Activated gamma-delta T cell (primary cell): ENCODE data around the gene DRAM1.
"Not testable (repeated sequence)": the region's sequence is repeated elsewhere in the genome, so short reads cannot be mapped to it uniquely, and the experiment has no call there.

Experiments
- DNase-seq: peaks from one replicate; lab custom pipeline; 2025; lab: John Stamatoyannopoulos, UW

The DRAM1 gene

DNA sequence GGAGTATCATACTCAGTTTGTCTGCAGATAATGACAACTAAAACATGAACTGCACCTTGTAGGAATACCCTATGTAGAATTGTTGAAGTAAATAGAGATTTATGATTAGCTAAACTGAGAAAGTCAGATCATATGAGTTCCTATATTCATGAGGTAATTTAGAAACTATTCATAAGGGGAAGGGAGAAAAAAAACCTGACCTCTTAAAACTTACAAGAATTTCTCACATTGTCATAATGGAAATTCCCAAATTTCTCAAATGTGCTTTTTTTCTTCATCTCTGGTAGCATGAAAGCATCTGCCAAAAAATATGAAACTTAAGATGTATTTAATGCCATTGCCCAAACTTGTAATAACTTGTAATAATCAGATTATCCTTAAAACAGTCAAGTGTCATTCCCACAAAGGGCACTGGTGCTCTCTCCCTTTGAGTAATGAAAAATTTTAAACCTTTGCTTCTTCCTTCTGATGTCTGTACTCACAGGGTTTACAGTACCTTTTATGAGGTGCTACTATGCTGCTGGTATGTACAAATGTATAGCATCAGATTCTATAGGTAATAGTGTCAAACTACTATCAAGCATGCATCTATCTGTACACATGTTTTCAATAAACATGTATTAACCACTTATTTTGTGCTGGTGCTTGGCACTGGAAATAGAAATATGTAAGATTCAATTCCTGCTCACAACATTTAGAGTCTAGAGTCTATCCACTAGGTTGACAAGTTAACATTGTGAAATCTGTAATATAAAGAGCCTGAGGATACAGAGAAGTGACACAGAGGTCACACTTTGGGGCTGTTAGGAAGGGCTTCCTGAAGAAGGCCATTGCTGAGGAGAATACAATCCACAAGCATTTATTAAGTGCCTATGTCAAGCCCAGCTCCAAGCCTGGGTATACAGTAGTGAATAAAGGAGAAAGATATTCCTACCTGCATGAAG, 17.4 kb upstream of the DRAM1 start:
- no peak for DNase-seq

DNA sequence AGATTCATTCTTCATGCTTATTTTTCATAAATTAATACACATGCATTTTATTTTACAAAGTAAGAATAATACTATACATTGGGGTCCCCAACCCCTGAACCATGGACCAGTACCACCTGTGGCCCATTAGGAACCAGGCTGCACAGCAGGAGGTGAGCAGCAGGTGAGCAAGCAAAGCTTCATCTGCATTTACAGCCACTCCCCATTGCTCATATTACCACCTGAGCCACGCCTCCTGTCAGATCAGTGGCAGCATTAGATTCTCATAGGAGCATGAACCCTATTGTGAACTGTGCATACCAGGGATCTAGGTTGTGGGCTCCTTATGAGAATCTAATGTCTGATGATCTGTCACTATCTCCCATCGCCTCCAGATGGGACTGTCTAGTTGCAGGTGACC, 15.7 kb upstream of the DRAM1 start:
- not testable (repeated sequence) for DNase-seq

DNA sequence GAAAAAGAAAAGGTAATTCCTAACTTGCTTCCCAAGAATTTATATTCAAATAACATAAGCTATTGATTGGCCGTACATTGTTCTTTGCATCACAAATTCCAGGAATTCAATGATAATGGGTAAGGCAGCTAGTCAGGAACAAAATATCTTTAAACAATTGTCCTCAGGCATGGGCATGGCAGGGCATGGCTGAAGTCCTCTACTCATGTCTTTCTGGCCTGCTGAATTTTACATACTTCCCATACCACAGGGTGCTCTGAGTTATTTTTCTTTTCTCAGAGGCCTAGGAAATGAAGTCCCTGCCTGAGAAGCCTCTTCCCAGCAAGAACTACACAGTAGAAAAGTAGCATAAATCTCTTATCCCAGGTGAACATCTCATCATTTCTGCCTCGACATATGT, 15.1 kb upstream of the DRAM1 start:
- DNase-seq: no peak

DNA sequence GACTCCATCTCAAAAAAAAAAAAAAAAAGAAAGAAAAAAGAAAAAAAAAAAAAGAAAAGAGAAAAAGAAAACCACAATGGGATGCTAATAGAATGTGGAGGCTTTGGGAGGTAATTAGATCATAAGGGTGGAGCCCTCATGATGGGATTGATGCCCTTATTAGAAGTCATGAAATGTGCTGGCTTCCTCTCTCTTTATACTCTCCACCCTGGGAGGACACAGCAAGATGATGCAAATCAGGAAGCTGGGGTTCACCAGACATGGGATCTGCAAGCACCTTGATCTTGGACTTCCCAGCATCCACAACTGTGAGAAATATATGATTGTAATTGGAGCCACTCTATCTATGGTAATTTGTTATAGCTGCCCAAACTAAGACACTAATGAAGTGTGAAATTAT, 13.4 kb upstream of the DRAM1 start:
- DNase-seq: no peak

GRCh38 chr12:101866615-101867373, 10.6 kb upstream of the DRAM1 start:
- DNase-seq: no peak

DNA sequence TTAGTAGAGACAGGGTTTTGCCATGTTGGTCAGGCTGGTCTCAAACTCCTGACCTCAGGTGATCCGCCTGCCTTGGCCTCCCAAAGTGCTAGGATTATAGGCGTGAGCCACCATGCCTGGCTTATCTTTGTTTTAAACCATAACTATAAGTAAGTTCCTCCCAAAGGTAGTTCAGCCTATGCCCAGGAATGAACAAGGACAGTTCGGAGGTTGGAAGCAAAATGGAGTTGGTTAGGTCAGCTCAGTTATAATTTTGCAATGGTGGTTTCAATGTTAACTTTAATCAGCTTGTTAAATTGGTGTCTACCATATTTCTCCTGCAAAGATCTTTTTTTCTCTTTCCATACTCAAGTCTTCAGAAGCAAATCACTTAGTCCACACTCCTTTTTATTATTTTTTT, 9.8 kb upstream of the DRAM1 start:
- DNase-seq: not testable (repeated sequence)

DNA sequence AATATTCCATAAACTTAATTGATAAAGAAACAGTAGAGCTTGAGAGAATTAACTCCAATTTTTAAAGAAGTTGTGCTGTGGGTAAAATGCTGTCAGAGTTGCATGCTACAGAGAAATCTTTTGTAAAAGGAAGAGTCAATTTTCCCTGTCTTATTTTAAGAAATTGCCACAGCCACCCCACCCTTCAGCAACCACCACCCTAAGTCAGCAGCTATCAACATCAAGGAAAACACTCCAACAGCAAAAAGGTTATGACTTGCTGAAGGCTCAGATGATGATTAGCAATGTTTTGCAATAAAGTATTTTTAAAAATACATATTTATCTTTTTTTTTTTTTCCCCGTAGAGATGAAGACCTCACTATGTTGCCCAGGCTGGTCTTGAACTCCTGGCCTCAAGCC, 6.5 kb upstream of the DRAM1 start:
- no peak for DNase-seq

DNA sequence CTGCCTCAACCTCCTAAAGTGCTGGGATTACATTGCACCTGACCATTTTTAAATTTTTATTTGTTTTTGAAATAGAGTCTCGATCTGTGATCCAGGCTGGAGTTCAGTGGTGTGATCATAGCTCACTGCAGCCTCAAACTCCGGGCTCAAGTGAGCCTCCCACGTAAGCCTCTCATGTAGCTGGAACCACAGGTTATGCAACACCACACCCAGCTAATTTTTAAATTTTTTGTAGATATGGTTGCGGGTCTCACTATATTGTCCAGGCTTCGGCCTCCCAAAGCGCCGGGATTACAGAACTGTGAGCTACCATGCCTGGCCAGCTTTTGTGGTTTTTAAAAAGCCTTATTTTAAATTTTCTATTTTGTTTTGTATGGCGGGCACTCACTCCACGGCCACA, 2.2 kb upstream of the DRAM1 start:
- DNase-seq: no peak

DNA sequence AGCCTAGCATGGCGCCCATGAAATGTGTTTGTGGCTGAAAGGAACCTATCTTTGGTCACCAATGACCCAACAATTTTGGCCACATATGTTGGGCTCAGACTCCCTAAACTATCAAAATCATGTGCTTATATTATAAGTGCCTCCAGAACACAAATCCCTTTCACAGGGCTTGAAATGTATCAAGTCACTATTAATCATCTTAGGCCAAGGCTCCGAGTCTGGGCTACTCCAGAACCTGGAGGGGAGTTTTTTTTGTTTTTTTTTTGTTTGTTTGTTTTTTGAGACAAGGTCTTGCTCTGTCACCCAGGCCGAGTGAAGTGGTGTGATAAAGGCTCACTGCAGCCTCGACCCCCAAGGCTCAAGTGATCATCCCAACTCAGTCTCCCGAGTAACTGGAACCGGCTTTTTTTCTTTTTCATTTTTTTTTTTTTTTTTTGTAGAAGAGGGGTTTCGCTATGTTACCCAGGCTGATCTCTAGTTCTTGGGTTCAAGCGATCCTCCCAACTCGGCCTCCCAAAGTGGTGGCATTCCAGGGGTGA, 989 bp upstream of the DRAM1 start:
- DNase-seq: no peak

DNA sequence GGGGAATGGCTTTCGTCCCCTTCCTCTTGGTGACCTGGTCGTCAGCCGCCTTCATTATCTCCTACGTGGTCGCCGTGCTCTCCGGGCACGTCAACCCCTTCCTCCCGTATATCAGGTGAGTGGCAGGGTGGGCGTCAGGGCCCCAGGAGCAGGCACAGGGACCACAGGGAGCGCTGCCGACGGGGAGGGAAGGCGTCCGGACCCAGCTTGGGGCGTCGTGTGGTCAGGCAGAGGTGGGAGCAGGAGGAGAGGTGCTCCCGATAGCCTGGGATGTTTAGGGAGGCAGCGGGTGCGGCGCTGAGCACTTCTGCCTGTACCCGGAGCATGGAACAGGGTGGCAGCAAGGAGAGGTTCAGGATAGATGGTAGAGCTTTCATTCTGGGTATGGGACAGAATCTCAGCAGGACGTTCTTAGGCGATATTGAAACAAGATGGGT, 444 bp downstream of the DRAM1 start:
- no peak for DNase-seq

DNA sequence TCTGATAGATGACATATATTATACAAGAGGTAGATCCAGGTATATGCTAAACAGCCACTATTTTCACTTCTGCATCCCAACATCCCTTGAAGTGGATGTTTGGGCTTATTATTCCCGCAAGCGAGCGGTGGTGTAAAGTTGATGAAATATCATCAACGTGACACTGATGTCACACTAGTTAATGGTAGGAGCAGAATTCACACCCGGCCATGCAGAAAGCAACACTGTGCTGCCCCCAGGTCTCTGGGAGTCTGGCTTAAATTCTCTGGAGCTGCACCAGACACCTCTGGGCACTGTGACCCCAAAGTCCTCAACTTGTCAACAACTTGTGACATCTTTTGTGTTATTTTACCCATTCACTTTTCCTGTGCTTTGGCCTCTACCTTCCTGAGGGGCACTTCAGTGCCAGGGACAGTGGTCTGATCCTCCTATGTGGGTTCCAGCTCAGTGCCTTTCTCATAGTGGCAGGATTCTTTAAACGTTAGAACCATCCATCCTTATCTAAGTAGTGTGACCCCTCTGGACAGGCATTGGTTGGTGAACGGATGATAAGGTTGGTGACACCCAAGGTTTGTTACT, 952 bp downstream of the DRAM1 start:
- no peak for DNase-seq

GRCh38 chr12:101880769-101881168, 3.4 kb downstream of the DRAM1 start:
- DNase-seq: no peak

GRCh38 chr12:101881228-101881627, 3.8 kb downstream of the DRAM1 start:
- no peak for DNase-seq

GRCh38 chr12:101884174-101884573, 6.8 kb downstream of the DRAM1 start:
- no peak for DNase-seq

DNA sequence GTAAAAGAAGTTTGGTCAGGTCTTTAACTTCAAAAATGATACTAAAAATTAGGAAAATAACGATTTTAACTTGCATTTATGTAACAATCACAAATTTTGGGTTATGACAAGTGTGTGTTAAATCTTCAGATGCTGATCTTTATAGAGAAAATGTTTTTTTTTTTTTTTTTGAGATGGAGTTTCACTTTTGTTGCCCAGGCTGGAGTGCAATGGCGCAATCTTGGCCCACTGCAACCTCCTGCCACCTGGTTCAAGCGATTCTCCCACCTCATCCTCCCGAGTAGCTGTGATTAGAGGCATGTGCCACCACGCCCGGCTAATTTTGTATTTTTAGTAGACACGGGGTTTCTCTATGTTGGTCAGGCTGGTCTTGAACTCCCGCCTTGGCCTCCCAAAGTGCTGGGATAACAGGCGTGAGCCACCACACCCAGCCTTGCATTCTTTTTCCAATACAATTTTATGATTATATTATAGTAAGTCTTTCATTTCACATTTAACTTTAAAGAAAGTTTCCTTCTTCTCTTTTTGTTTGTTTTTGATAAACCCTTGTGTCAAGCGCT, 7.5 kb downstream of the DRAM1 start:
- not testable (repeated sequence) for DNase-seq

DNA sequence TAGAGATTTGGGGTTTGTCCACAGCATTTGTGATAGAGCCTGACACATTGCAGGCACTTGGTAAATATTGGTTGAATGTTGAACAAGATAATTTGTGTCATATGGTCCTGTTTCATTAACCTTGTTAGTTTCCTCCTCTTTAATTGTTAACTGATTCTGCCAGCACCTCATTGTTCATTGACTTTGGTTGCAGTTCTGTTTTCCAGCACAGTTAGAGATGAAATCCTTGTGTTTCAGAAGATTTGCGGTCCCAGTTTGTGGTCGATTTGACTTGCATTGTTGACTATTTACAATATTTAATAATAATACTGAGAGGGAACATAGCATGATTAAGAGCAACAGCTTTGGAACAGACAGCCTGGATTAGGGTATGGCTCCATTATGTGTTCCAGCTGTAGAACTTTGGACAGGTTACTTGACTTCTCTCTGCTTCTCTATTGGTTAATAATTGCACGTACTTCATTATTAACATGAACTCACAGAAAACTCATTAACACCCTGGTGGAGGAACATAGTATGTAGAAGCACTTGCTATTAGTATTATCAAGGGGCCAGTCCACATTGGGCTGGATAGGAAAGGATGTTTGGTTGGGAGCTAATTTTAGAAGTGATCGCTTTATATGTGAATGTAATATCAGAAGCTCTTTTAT, 8.7 kb downstream of the DRAM1 start:
- no peak for DNase-seq

GRCh38 chr12:101889211-101889752, 11.9 kb downstream of the DRAM1 start:
- no peak for DNase-seq

DNA sequence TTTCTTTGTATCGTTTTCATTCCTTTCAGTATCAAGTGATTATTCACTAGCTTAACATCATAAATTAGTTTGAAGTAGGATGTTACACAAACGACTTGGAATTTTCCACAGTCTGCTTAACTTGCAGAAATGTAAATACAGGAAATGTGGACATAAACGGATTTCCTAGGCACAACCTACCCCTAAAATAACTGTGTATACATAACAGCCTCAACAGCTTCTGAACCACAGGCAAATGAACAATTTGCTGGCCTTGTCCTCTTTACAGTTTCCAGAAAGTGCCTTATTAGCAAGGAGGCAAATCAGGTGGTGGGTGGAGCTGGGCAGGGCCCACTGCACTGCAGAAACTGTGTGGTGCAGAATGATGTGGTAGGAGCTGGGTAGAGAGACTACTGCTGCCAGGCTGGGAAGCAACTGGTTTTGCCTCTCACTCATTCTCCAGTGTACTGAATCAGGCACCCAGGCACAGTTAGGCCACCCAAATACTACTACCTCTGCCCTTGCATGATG, 14.1 kb downstream of the DRAM1 start:
- no peak for DNase-seq

DNA sequence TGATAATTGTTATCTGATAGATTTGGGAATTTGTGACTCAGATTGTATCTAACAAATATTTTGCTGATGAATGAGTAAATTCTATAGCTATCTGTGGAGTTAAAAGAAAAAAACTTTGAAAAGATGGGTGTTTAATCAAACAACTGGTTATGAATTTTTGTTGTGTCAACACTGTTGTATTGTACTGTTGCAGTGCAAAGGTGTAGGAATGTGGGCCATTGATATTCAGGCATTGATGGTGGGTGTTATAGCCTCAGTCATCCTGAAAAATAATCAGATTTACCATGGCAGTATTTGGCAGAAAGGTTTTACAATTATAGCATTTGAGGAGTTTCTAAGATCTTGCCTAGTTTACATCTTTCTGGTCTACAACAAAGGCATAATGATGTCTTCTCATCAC, 15.4 kb downstream of the DRAM1 start:
- DNase-seq: no peak

DNA sequence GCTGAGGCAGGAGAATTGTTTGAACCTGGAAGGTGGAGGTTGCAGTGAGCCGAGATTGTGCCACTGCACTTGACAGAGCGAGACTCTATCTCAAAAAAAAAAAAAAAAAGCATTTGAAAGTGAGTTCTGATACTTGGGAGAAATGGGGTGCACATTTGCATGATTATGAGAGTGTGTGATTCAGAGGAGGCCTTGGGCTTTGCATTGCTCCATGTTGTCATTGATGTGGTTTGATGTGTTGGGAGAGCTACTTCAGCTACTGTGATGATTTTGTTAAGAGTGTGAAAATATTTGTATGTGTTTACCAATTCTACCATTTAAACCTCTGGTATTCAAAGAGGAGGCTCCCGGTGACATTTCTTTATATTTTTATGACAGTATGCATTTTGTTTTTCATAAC, 24.4 kb downstream of the DRAM1 start:
- no peak for DNase-seq

DNA sequence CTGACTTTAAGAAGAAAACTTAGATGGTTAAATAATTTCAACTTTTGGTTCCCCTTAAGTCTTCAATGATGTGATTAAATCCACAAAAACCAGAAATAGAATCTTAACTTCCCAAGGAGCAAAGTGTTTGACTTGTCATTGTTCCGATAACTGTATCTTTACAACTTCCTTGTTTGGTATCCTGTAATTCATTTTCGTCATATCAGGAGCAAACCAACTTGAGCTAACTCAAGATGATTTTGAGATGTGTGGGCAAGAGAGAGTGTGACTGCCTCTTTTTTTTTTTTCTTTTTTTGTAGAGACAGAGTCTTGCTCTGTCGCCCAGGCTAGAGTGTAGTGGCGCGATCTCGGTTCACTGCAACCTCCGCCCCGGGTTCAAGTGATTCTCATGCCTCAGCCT, 25.3 kb downstream of the DRAM1 start:
- DNase-seq: no peak
